GM21529 (cell line): Measurements from ENCODE around the gene RFT1.
"Not testable (repeated sequence)": the region's sequence is repeated elsewhere in the genome, so short reads cannot be mapped to it uniquely, and the experiment has no call there.

ENCODE experiments used
- ATAC-seq: cut with Tn5 transposase; IDR thresholded peaks from one replicate; pipeline ENCODE4 v1.9.1; 2021; ENCODE audit not compliant: unreplicated experiment

Gene RFT1

DNA sequence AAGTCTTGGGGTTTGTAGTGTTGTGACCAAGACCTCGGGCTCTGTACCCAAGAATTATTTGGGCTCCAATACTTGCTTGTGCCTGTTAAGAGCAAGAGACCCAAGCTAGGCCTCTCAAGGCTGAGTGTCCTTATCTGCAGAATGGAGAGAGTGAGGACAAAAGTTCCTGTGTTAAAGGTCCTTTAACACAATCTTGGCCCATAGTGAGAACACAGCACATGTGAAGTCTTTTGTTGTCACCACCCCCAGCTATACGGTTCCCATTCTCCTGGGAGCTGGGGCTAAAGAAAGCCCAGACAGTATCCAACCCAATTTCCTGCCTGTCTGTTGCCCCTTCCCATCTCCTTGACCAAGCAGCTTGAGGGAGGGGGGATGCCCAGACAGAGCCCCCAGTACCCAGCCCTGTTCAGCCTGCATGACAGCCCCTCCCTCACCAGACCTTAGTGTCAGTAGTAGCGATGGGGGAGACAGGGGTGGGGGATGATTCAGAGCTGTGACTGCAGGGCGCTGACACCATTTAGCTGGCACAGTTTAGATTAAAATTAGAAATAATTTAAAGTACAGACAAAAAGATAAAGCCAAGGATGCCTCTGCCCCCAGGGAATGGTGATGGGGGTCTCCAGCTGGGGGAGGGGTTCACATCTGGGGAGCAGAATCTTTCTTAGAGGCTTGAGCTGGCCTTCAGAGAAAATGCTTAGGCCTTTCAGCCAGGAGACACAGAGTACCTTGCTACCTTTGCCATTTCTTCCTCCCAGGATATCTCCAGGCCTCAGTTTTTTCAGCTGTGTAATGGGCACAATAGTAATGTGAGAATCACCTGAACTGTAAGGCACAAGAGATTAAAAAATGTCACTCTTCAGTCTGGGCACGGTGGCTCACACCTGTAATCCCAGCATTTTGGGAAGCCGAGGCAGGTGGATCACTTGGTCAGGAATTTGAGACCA, 33.5 kb upstream of the RFT1 start:
- ATAC-seq, result no peak

DNA sequence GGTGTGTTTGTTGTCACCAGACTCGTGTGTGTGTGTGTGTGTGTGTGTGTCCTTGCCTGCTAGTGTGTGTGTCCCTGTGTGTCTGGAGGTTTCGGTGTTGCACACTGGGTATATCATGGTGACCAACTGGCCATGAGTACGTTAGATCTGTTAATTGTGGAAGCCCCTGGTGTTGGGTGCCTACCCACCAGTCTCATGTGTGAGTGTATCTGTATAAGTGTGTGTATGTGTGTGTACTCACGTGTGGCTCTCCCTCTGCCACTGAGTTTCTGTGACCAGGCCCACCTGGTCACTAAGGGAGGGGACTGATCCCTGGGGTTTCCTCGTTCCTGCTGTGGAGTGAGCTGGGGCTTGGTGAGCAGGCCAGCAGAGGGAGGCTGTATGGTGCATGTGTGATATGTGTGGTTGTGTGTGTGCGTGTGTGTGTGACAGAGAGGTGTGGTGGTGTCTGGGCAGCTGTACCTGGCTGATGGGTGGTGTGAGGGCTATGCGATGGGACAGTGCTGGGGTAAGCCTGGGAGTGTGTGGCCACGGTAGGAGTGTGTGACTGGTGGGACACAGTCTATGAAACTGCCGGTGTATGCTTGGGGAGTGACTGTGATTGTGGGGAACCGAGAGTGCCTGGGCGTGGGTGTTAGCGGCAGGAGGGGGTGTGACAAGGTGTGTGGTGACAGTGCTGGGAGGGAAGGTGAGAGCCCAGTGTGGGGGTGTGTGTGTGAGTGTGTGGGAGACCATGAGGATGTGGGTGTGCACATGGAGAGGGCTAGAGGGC, 32.6 kb upstream of the RFT1 start:
- ATAC-seq, result peak; percentile 26

DNA sequence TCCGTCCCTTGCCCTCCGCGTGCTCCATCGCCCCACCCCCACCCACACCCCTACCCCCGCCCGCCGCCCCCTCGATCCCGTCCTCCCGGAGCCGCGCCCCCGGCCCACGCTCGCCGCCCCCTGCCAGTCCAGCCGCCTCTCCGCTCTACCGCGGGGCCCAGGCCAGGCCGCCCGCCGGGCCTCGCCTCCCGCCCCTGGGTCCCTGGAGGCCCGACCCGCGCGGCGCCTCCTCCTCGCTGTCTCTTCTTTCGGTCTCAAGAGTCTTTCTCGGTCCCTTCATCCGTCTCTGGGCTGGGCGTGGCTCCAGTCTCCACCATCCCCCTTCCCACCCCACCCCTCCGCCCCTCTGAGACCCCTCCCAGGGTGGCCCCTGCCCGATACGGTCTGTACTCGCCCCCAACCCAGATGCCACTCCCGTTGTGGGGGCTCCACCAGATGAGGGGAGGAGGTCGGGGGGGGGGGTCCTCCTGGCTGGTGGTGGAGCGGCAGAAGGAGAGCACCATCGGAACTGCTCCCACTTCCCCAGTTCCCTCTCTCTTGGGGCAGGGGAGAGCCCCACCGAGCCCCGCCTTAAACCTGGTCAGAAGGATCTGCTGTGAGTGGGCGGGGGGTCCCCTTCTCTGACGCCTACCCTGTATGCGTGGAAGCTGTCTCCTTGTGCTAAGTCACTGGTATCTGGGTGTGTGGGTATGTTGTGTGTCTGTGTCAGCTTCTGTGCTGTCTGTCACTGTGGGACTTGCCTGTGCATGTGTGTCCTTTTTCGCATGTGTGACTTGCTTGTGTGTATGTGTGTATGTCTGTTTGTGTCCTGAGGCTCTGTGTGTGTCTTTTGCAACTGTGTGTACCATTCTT, 31.8 kb upstream of the RFT1 start:
- ATAC-seq, result peak; percentile 34

DNA sequence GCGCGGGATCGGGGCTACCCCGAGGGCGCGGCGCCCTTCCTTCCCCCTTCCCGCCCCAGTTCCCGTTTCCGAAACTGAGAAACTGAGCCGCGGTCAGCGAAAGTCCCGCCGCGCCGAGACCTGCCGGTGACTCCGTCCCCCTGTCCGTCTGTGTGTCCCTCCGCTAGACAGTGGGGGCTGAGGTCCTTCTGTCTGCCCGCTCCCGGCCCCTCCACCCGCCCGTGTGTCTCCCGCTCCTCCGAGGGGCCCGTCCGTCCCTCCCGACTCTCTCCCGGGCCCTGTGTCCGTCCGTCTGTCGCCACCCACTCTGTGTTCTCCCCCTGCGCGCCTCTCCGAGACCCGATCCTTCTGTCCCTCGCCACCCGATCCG, 31.2 kb upstream of the RFT1 start:
- peak; percentile 6 for ATAC-seq

DNA sequence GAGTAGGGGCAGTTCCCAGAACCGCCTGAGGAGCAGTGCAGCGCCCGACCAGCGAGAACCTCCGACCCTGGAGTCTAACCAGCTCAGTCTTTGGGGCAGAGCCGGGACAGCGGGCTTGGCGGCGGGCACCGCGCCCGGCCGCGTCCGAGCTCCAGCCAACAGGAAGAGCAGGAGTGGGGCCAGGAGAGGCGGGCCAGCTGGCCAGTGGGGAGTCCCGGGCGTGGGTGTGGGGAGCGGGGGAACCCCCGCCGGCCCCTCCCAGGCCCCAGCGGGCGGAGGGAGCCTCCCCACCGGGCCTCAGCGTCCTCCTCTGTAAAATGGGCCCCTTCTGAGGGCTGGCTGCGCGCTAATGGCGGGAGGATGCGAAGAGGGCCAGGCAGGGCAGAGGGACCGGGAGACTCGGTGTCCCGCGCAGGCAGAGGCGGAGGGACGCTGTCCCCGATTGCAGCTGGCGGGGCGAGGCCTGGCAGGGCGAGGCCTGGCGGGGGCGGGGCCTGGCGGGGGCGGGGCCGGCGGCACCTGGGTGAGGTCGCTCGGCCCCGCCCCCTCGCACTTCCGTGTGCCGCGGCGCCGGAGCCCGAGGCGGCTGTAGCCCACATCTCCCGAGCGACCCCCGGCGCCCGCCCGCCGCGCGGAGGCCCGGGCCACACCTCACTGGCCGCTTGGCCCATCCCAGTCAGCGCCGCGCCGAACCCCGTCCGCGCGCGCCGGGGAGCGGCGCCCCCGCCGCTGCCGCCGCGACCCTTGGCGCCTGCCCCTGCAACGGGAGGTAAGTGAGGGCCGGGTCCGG, 30.6 kb upstream of the RFT1 start, which contains the start of gene PRKCD:
Gene PRKCD, plus strand, starts transcription at position 550 of the 790 bp plus-strand sequence. CDS start 17,214 bp downstream, outside the sequence.
- peak; percentile 50 for ATAC-seq

DNA sequence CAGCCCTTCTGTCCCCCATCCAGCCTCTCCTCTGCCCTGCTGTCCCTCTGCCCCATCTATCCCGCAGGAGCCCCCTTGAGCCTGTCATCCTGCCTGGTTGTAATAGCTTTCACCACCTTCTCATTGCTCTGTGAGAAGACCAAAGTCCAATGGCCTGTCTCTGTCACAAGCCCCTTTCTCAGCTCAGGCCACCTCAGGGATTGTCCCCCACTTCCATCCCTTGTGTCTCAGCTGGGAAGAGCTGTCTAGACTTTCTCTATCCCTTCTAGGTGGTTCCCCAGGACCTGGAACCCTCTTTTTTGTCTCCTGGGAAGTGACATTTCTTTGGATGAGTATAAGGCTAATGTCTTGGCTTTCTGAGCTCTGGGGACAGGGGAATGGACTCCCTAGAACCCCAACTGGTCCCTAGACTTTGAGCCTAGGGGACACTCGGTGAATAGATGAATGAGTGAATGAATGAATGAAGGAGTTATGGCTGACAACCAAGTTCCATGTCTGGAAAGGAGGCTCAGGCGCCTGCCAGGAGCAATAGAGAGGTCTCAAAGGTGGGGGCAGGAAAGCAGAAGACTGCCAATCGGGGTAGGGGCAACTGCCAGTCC, 29.9 kb upstream of the RFT1 start:
- ATAC-seq, result no peak

DNA sequence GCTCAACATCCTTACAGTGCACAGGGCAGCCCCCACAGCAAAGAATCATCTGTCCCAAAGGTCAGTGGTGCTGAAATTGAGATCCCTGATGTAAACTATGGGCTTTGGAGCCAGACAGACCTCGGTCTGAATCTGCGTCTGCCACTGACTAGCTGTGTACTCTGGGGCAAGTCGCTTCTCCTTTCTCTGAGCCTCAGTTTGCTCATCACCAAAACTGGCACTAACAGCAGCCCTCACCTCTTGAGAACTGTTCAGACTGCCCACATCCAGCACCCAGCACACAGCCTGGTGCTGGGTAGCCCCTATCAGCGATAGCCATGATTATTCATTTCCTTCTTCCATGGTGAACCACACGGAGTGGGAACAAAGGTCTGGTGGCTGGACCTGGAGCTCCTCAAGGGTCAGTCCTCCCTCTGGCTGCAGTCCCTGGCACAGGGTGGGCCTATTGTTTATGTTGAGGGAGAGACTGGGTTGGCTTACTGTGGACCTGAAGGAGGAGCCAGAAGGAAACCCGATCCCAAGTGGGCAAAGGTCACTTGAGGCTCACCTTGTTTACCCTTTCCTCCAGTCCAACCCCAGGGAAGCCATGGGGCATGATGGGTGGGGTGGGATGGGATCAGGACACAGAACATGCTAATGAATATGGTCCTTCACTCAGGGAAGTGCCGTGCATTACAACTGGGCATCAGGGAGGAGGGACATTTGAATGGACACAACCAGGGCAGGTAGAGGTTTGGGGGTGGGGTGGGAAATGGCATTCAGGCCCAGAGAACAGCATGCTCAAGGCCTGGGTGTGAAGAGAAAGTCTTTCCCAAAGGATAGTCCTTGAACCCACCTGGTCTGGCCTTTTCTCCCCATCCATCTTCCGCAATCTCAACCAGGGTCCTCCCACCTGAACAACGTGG, 29.2 kb upstream of the RFT1 start:
- ATAC-seq, result no peak

DNA sequence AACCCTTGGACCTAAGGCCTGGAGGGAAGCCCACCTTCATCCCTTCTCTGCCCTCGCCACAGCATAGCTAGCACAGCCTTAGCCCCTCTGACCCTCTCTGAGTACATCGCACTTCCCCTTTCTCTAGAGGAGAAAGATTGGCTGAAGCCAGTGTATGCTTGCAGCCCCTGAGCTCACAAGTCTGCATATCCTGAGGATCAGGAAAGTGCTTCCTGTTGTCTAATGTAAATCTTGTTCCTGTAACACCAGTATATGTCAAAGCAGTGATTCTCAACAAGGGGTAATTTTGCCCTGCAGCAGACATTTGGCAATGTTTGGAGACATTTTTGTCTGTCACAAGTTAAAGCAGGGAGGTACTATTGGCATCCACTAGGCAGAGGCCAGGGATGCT, 28.5 kb upstream of the RFT1 start:
- no peak for ATAC-seq

DNA sequence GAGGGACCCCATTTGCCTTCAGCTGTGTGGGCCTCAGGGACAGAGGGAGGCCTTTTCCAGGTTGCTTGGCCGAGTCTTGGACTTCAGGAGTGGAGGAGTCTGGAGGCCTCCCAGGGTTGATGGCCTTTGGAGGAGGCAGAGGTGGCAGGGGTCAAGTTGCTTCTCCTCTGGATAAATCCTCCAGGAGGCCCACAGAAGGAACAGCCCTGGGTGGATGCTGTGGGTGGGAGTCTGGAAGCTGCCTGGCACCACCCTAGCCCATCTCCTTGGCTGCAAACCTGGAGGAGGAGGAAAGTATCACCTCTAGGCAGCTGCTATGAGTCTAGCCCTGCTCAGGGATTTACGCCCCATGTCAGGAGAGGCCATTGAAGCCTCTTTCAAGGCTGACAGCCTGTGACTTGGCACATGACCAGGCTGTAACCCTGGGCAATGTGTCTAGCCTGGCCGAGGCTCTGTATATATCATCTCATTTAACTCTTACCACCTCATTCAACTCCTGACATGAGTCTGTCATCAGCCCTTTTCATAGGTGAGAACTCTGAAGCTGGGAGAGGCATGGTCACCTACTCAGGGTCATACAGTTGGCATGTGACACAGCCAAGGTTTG, 27.8 kb upstream of the RFT1 start:
- ATAC-seq, result no peak

DNA sequence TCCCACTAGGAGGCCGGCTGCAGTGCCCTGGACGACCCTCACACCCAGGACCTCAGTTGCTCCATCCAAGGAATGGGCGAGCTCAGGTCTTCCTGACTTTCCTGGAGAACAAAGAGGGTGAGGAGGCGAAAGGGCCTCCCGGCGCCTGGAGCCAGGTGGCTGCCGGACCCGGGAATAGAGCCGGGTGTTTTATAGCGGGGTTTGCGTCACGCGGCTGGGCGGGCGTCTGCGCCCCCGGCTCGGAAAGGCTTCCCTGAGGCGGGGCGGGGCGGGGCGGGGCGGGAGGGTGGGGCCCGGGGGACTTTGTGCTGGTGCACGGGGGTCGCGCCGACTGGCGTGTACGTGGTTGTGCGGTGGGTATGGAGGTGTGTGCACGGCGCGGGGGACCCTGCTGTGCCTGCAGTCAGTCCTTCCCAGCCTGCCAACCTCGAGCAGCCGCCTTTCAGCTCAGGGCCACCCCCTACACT, 26.2 kb upstream of the RFT1 start:
- no peak for ATAC-seq

DNA sequence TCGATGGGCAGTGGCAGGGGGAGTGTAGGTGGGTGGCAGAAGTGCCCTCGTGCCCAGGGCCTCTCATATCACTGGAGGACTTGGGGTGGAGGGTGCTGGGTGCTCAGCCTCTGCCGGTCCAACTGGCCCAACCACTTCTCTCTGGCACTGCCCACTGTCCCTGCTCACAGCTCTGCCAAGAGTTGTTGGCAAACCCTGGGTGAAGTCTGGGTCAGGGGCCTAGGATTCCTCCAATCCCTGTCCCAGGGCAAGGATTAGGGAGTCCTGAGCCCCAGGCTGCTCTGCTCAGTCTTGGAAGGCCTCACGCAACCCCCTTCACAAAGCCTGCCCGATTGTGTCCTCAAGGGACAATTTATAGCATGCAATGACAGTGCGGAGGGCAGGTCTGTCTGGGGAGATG, 25.5 kb upstream of the RFT1 start:
- no peak for ATAC-seq

DNA sequence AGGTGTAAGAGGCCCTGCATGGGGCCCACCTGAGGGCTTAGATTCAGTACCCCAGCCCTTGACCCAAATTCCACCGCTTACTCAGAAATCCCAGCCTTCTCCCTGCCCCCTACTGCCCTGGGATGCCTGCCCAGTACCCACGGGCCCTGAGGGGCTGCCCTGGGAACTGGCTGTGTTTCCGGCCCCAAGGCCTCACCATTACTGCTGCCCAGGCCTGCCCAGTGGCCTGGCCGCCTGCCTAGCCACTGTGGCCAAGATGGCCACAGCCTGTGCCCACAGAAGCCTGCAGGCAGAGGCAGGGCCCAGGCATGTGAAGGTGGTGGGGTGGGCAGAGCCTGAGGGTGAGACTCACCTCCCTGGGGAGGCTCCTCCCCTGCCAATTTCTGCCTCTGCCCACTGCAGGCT, 24.6 kb upstream of the RFT1 start:
- no peak for ATAC-seq

DNA sequence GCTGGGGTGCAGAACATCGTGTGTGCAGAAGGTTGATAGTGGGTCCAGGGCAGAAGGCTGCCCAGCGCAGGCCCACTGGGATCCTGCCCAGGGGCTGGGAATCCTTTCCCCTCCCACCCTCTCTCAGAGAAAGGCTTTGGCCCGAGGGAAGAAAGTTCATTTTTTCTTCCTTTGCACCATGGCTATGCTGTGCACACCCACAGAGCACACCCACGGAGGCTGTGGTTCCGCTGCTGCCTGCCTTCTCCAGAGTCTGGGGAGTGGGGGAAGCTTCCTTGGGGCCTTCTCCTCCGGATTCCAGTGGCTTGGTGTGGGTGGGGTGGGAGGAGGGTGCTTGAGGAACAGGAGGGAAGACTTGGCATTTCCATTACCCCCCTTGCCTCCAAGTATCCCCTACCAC, 23.7 kb upstream of the RFT1 start:
- no peak for ATAC-seq

DNA sequence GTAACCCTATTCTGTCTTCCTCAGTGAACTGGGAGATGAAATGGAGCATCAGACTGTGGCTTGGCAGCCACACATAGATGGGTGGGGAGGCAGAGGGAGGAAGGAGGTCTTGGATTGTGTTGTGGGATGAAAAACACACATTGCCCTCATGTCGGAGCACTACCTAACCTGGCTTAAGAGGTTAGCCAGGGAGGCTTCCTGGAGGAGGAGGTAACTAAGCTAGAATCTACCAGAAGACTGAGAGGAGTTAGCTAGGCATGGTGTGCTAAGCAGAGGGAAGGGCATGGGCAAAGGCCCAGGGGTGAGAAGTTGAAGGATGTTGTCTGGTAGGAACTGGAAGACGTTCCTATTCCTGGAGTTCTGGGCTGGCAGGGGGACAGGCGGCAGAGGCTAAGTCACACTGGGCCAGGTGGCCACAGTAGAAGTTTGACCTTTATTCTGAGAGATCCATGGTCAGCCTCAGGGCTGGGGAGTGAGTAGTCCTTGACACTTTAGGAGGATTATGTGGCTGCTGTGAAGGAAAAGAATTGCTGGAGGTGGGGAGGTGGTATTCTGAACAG, 23.1 kb upstream of the RFT1 start:
- ATAC-seq, result no peak

DNA sequence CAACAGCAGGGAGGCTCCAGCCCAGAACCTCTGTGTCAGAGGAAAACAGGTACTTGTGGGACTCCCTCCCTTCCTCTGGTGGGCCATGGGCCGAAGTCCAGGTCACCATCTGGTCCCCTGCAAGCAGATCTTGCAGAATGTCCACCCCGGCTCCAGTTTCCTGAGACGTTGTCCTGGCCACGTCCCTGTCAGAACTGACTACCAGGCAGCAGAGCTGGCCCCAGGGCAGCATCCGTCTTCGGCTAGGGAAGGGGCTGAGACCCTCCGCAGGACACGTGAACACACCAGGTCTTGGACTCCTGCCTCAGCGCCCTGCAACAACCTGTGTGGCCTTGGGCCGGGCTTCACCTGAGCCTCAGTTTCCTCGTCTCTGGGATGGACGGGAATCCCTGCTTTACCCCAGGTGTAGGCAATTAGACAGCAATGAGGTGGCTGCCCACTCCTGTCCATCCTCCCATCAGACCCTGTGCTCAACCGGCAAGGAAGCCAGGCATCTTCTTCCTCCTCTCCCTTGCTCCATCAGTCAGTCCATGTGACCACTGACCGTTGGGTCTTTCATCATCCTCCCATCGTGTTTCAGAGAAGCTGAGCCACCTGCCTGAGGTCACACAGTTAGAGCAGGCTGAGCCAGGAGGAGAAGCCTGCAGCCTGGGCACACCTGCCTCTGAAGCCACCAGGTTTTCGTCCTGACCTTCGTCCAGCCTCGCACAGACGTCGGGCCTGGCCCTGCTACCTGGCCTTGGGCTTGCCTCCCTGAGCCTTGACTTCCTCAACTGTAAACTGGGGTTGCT, 21.8 kb upstream of the RFT1 start:
- ATAC-seq, result no peak

DNA sequence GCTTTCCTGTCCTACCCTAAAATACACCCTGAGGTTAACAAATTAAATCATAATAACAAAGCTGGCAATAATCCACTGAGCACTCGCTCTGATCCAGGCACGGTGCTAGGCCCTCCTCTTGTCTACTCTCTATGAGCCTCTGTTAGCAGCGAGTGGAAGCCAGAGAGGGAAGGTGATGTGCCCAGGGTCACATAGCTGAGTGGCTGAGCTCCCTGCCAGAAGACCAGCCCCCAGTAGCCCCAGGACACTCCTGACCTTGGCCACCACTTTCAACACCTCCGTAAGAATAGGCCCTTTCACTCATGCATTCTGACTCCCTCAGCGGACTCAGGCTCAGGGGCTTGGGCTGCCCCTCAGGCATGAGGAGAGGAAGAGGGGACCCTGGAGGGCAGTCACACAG, 21.2 kb upstream of the RFT1 start:
- ATAC-seq, result no peak

DNA sequence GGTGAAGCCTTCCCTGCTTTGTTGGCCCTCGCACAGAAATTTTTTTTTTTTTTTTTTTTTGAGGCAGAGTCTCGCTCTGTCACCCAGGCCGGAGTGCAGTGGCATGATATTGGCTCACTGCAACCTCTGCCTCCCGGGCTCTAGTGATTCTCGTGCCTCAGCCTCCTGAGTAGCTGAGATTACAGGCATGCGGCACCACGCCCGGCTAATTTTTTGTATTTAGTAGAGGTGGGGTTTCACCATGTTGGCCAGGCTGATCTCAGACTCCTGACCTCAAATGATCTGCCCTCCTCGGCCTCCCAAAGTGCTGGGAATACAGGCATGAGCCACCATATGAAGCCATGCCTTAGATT, 20.8 kb upstream of the RFT1 start:
- ATAC-seq, result not testable (repeated sequence)
